CD4-positive, CD25-positive, alpha-beta regulatory T cell (primary cell): ENCODE data around the gene FDCSP. TPM values are rescaled to one million over a fixed set of nuclear protein-coding genes. Genes with fewer than 3 reads are reported as not detected.
"Not testable (repeated sequence)": the region's sequence is repeated elsewhere in the genome, so short reads cannot be mapped to it uniquely, and the experiment has no call there.

Experiments
- ATAC-seq, 2 donors: fragments of 150-1000 bp; cut with Tn5 transposase; one replicate each; pipeline ENCODE4 v1.10.0; 2021; ENCODE audit warnings: low read depth in 2 of 2, moderate number of reproducible peaks in 2 of 2, moderate library complexity in 1 of 2
- DNase-seq, 3 donors: peaks; one replicate each; pipeline versions ENCODE4 v3.0.0 to v3.0.0-alpha.2; 2012 to 2022; ENCODE audit warnings: mixed read lengths in 1 of 3
- H3K27ac ChIP-seq: one replicate; pipeline ENCODE4 v1.7.0; 2013; ENCODE audit warnings: mild to moderate bottlenecking, low read length; ENCODE audit not compliant: insufficient read depth, poor library complexity, severe bottlenecking
- H3K27me3 ChIP-seq: one replicate; pipeline ENCODE4 v1.7.0; 2013; ENCODE audit warnings: low read length; ENCODE audit not compliant: control insufficient read depth, insufficient read depth
- H3K36me3 ChIP-seq: one replicate; pipeline ENCODE4 v1.7.0; 2013; ENCODE audit warnings: mild to moderate bottlenecking, low read length, moderate library complexity; ENCODE audit not compliant: control insufficient read depth, insufficient read depth
- H3K4me1 ChIP-seq: 2 replicates; pipeline ENCODE4 v1.7.0; 2013; ENCODE audit warnings: mild to moderate bottlenecking, low read length; ENCODE audit not compliant: insufficient read depth, control insufficient read depth, poor library complexity, severe bottlenecking
- H3K4me3 ChIP-seq: one replicate; pipeline ENCODE4 v1.7.0; 2013; ENCODE audit warnings: low read depth, mild to moderate bottlenecking, low read length, moderate library complexity
- H3K9me3 ChIP-seq, 2 experiments: 1 replicate in 1 of 2; 2 replicates in 1 of 2; pipeline ENCODE4 v1.7.0; 2013; ENCODE audit warnings: low read length in 2 of 2, mild to moderate bottlenecking in 1 of 2, moderate library complexity in 1 of 2; ENCODE audit not compliant: control insufficient read depth in 2 of 2
- H3K27ac Mint-ChIP-seq, 3 donors: one replicate each; pipeline ENCODE4 v1.8.0; 2020 to 2022; ENCODE audit warnings: mild to moderate bottlenecking in 3 of 3, mixed read lengths in 3 of 3, moderate library complexity in 2 of 3
- H3K27me3 Mint-ChIP-seq: one replicate; pipeline ENCODE4 v1.8.0; 2022; ENCODE audit warnings: mild to moderate bottlenecking, mixed read lengths
- H3K36me3 Mint-ChIP-seq: one replicate; pipeline ENCODE4 v1.8.0; 2020; ENCODE audit warnings: mixed read lengths
- H3K4me1 Mint-ChIP-seq, 4 donors: one replicate each; pipeline ENCODE4 v1.8.0; 2020 to 2022; ENCODE audit warnings: mixed read lengths in 4 of 4, mild to moderate bottlenecking in 1 of 4
- H3K4me3 Mint-ChIP-seq, 4 donors: one replicate each; pipeline ENCODE4 v1.8.0; 2020 to 2022; ENCODE audit warnings: mild to moderate bottlenecking in 4 of 4, mixed read lengths in 4 of 4, moderate library complexity in 3 of 4
- H3K9me3 Mint-ChIP-seq, 7 donors: one replicate each; pipeline ENCODE4 v1.8.0; 2020 to 2022; ENCODE audit warnings: mixed read lengths in 7 of 7, mild to moderate bottlenecking in 3 of 7, moderate library complexity in 2 of 7
- polyA plus RNA-seq, 4 donors: library from polyadenylated mRNA; unstranded; fragments of 300-500 nt; fragmentation: Illumina TruSeq; gene quantifications; one replicate each; pipeline ENCODE4 v1.2.3, GENCODE V29; 2021
- total RNA-seq: library from RNA; stranded (reverse); gene quantifications from one replicate; pipeline ENCODE4 v1.2.3, GENCODE V29; 2022

FDCSP gene
- total and polyA plus RNA-seq, 5 donors from 2014 or later: not detected

- ATAC-seq: no peak
- Mint-ChIP-seq H3K36me3 (no peaks in the 10 kb centered on the region), H3K4me1 (no peaks in the 10 kb centered on the region), H3K4me3 (no peak overlapping the region), H3K27ac (no peak overlapping the region), H3K27me3 (no peaks in the 10 kb centered on the region), H3K9me3 (peaks cover 0 to 2% (median 0%) of the 10 kb centered on the region in 7 donors)
- H3K27ac ChIP-seq: no peak overlapping the region
- no peaks in the 10 kb centered on the region for H3K36me3 ChIP-seq
- no peak overlapping the region for H3K4me3 ChIP-seq
- no peaks in the 10 kb centered on the region for H3K4me1 ChIP-seq
- H3K27me3 ChIP-seq: no peaks in the 10 kb centered on the region
- H3K9me3 ChIP-seq: no peaks in the 10 kb centered on the region
- DNase-seq: no peak
Observed at GRCh38 chr4:70239884-70240591, 14.1 kb downstream of the FDCSP start.

DNA sequence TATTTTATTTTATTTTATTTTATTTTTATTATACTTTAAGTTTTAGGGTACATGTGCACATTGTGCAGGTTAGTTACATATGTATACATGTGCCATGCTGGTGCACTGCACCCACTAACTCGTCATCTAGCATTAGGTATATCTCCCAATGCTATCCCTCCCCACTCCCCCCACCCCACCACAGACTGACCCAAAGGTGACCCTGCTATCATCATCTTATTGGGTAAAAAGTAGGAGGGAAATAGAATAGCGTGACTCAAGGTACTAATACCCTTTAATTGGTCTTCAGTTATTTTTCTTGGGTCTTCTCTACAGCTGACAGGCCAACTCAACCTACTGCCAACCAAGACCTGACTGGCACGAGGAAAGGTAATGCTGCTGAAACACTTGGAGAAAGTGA, 16.4 kb downstream of the FDCSP start, which contains the start of gene CSN3:
Gene CSN3 (plus strand): TSS at position 301 of the 400 bp plus-strand sequence. CDS start 2,223 bp downstream, outside the sequence.
- H3K27ac Mint-ChIP-seq, H3K27ac ChIP-seq, H3K9me3 ChIP-seq, H3K36me3 Mint-ChIP-seq, H3K36me3 ChIP-seq, H3K9me3 Mint-ChIP-seq, H3K27me3 Mint-ChIP-seq, H3K4me3 ChIP-seq, H3K27me3 ChIP-seq, ATAC-seq, H3K4me1 ChIP-seq, H3K4me1 Mint-ChIP-seq, H3K4me3 Mint-ChIP-seq, DNase-seq: not testable (repeated sequence)

- no peaks in the 10 kb centered on the region for H3K36me3 Mint-ChIP-seq
Observed at GRCh38 chr4:70243091-70243490, 17.2 kb downstream of the FDCSP start.

GRCh38 chr4:70251250-70251944, 25.5 kb downstream of the FDCSP start:
- Histone ChIP-seq H3K9me3 (no peaks in the 10 kb centered on the region), H3K27ac (no peak overlapping the region), H3K4me3 (no peak overlapping the region), H3K27me3 (no peaks in the 10 kb centered on the region), H3K4me1 (no peaks in the 10 kb centered on the region), H3K36me3 (no peaks in the 10 kb centered on the region)
- Mint-ChIP-seq H3K4me1 (no peaks in the 10 kb centered on the region), H3K9me3 (peaks cover 0 to 4% (median 0%) of the 10 kb centered on the region in 7 donors), H3K4me3 (no peak overlapping the region), H3K36me3 (no peaks in the 10 kb centered on the region), H3K27ac (no peak overlapping the region), H3K27me3 (no peaks in the 10 kb centered on the region)
- DNase-seq (no peak), ATAC-seq (no peak)

More at GRCh38 chr4:70243091-70243490, 17.2 kb downstream of the FDCSP start:
- Mint-ChIP-seq H3K4me3 (no peak overlapping the region), H3K4me1 (no peaks in the 10 kb centered on the region), H3K9me3 (peaks cover 0 to 2% (median 0%) of the 10 kb centered on the region in 7 donors), H3K27ac (no peak overlapping the region), H3K27me3 (no peaks in the 10 kb centered on the region)
- no peak overlapping the region for H3K4me3 ChIP-seq
- DNase-seq: no peak
- no peaks in the 10 kb centered on the region for H3K9me3 ChIP-seq
- H3K36me3 ChIP-seq: no peaks in the 10 kb centered on the region
- H3K27me3 ChIP-seq: no peaks in the 10 kb centered on the region
- H3K4me1 ChIP-seq: no peaks in the 10 kb centered on the region
- ATAC-seq: no peak
- no peak overlapping the region for H3K27ac ChIP-seq

- no peaks in the 10 kb centered on the region for H3K9me3 ChIP-seq
- H3K36me3 ChIP-seq: no peaks in the 10 kb centered on the region
- H3K27me3 Mint-ChIP-seq: no peaks in the 10 kb centered on the region
- H3K4me1 ChIP-seq: no peaks in the 10 kb centered on the region
- no peak for DNase-seq
- H3K9me3 Mint-ChIP-seq: peaks cover 0 to 4% (median 0%) of the 10 kb centered on the region in 7 donors
- no peaks in the 10 kb centered on the region for H3K27me3 ChIP-seq
- H3K4me3 Mint-ChIP-seq: no peak overlapping the region
- no peak overlapping the region for H3K27ac ChIP-seq
- H3K27ac Mint-ChIP-seq: no peak overlapping the region
- no peak overlapping the region for H3K4me3 ChIP-seq
- no peak for ATAC-seq
- H3K36me3 Mint-ChIP-seq: no peaks in the 10 kb centered on the region
- H3K4me1 Mint-ChIP-seq: no peaks in the 10 kb centered on the region
Observed at GRCh38 chr4:70251945-70252277, 26.0 kb downstream of the FDCSP start.

- no peak for ATAC-seq
Observed at GRCh38 chr4:70269674-70270073, 43.8 kb downstream of the FDCSP start.

GRCh38 chr4:70277121-70277520, 51.2 kb downstream of the FDCSP start:
- no peak for ATAC-seq
- Mint-ChIP-seq H3K9me3 (peaks cover 0 to 7% (median 4%) of the 10 kb centered on the region in 7 donors), H3K27ac (no peak overlapping the region), H3K27me3 (no peaks in the 10 kb centered on the region), H3K36me3 (no peaks in the 10 kb centered on the region), H3K4me3 (no peak overlapping the region), H3K4me1 (no peaks in the 10 kb centered on the region)
- H3K36me3 ChIP-seq: no peaks in the 10 kb centered on the region
- no peak overlapping the region for H3K27ac ChIP-seq
- no peaks in the 10 kb centered on the region for H3K4me1 ChIP-seq
- DNase-seq: no peak
- H3K9me3 ChIP-seq: no peaks in the 10 kb centered on the region
- no peaks in the 10 kb centered on the region for H3K27me3 ChIP-seq
- H3K4me3 ChIP-seq: no peak overlapping the region

More at GRCh38 chr4:70269674-70270073, 43.8 kb downstream of the FDCSP start:
- no peaks in the 10 kb centered on the region for H3K4me1 ChIP-seq
- Mint-ChIP-seq H3K27ac (no peak overlapping the region), H3K36me3 (no peaks in the 10 kb centered on the region), H3K27me3 (no peaks in the 10 kb centered on the region), H3K9me3 (peaks cover 0 to 5% (median 4%) of the 10 kb centered on the region in 7 donors), H3K4me3 (no peak overlapping the region), H3K4me1 (no peaks in the 10 kb centered on the region)
- H3K4me3 ChIP-seq: no peak overlapping the region
- no peaks in the 10 kb centered on the region for H3K9me3 ChIP-seq
- no peaks in the 10 kb centered on the region for H3K36me3 ChIP-seq
- no peak for DNase-seq
- H3K27ac ChIP-seq: no peak overlapping the region
- no peaks in the 10 kb centered on the region for H3K27me3 ChIP-seq

- H3K9me3 ChIP-seq: no peaks in the 10 kb centered on the region
- DNase-seq (no peak), ATAC-seq (no peak)
- H3K27ac Mint-ChIP-seq: no peak overlapping the region
- H3K27me3 ChIP-seq: no peaks in the 10 kb centered on the region
- H3K27me3 Mint-ChIP-seq: no peaks in the 10 kb centered on the region
- no peak overlapping the region for H3K27ac ChIP-seq
- no peaks in the 10 kb centered on the region for H3K4me1 Mint-ChIP-seq
- no peaks in the 10 kb centered on the region for H3K36me3 ChIP-seq
- no peak overlapping the region for H3K4me3 Mint-ChIP-seq
- no peaks in the 10 kb centered on the region for H3K4me1 ChIP-seq
- no peaks in the 10 kb centered on the region for H3K36me3 Mint-ChIP-seq
- H3K9me3 Mint-ChIP-seq: peaks cover 0 to 4% (median 2%) of the 10 kb centered on the region in 7 donors
- H3K4me3 ChIP-seq: no peak overlapping the region
Observed at GRCh38 chr4:70280567-70280966, 54.6 kb downstream of the FDCSP start.
